Right cardiac atrium (tissue), 5 donors: Measurements from ENCODE around the gene EFCAB11. TPM values are rescaled to one million over a fixed set of nuclear protein-coding genes. Genes with fewer than 3 reads are reported as not detected.
A peak's percentile ranks its signal among the peaks of the same experiment; 100 is the strongest.

Experiments
- ATAC-seq, 2 donors: fragments of 200-7000 bp; cut with Tn5 transposase; one replicate each; pipeline versions ENCODE4 v1.8.0 to v1.9.1; 2020; ENCODE audit warnings: moderate library complexity in 2 of 2, mild to moderate bottlenecking in 1 of 2
- DNase-seq, 3 donors: peaks; one replicate each; pipeline ENCODE4 v3.0.0-alpha.2; 2020
- H3K27ac ChIP-seq: one replicate; pipeline ENCODE4 v1.5.1; 2013; ENCODE audit warnings: mild to moderate bottlenecking, low read length, control low read depth, moderate library complexity
- H3K27me3 ChIP-seq: one replicate; pipeline ENCODE4 v1.6.1; 2013; ENCODE audit not compliant: control insufficient read depth, insufficient read depth
- H3K4me1 ChIP-seq: one replicate; pipeline ENCODE4 v1.6.1; 2013; ENCODE audit warnings: low read length; ENCODE audit not compliant: control insufficient read depth, insufficient read depth
- H3K4me3 ChIP-seq: one replicate; pipeline ENCODE4 v1.5.1; 2013; ENCODE audit warnings: low read length, control low read depth
- H3K9me3 ChIP-seq: one replicate; pipeline ENCODE4 v1.6.1; 2013; ENCODE audit warnings: low read length; ENCODE audit not compliant: control insufficient read depth
- WGBS: extraction: QIAGEN DNeasy Blood & Tissue Kit; methylation state at CpG from one replicate; pipeline ENCODE4 v1.1.7; 2013; 5-methylcytosine and 5-hydroxymethylcytosine counted together
- intact Hi-C, 4 donors: fragments of 100-400 bp; cut with DNase I; formaldehyde crosslinking; loops; one replicate each; pipeline versions ENCODE4 v1.11.0 to v1.14.0; 2022 to 2023
- polyA plus RNA-seq: library from polyadenylated mRNA; stranded (reverse); fragments of 200-250 nt; gene quantifications from one replicate; pipeline ENCODE4 v1.2.3, GENCODE V29; 2013
- total RNA-seq, 4 donors: library from RNA; stranded (reverse); fragmentation: NEBNext Ultra II Directional; extraction: Animal tissue kit (Norgen Biotek cat#: 25700); gene quantifications; one replicate each; pipeline ENCODE4 v1.2.1, GENCODE V29; 2021
- donor health status: healthy with polysubstance abuse.
- donor health status: DM: no; HTN: yes; CAD: no.
- donor health status: DM: no; HTN: no; CAD: no.
- donor health status: DM: no; HTN: yes; CAD: no; lungs with severe emphysema.
- donor health status: DM: yes; HTN: yes; CAD: no.

EFCAB11 gene
- total and polyA plus RNA-seq, 5 donors, result 3.0 to 4.2 (median 4.2) TPM

GRCh38 chr14:89842837-89843236 is 111.7 kb downstream of the EFCAB11 start:
- intact Hi-C loops, result no loop called here
- Histone ChIP-seq H3K4me3 (no peak overlapping the region), H3K4me1 (no peaks in the 10 kb centered on the region), H3K27me3 (no peaks in the 10 kb centered on the region), H3K9me3 (no peaks in the 10 kb centered on the region), H3K27ac (no peak overlapping the region)
- no peak for ATAC-seq
- DNase-seq, result no peak
- 94% methylated on average over 3 of the region's 3 CpGs for WGBS

- no peak overlapping the region for H3K4me3 ChIP-seq
- no peaks in the 10 kb centered on the region for H3K9me3 ChIP-seq
- no peak for ATAC-seq
- H3K27ac ChIP-seq, result no peak overlapping the region
- no peaks in the 10 kb centered on the region for H3K27me3 ChIP-seq
- no peak for DNase-seq
- WGBS, result 94% methylated on average over 6 of the region's 6 CpGs
- H3K4me1 ChIP-seq, result no peaks in the 10 kb centered on the region
- intact Hi-C loops, result no loop called here
These were observed 112.7 kb downstream of the EFCAB11 start for GRCh38 chr14:89841851-89842250.

GRCh38 chr14:89836830-89837469 is 117.6 kb downstream of the EFCAB11 start:
- 97% methylated on average over 7 of the region's 7 CpGs for WGBS
- DNase-seq (no peak), ATAC-seq (no peak)
- Histone ChIP-seq H3K27me3 (no peaks in the 10 kb centered on the region), H3K27ac (no peak overlapping the region), H3K9me3 (no peaks in the 10 kb centered on the region), H3K4me3 (no peak overlapping the region), H3K4me1 (no peaks in the 10 kb centered on the region)
- intact Hi-C loops, result no loop called here

GRCh38 chr14:89833661-89834060 is 120.9 kb downstream of the EFCAB11 start:
- intact Hi-C loops, result no loop called here
- DNase-seq (no peak), ATAC-seq (no peak)
- Histone ChIP-seq H3K4me1 (no peaks in the 10 kb centered on the region), H3K27ac (no peak overlapping the region), H3K27me3 (no peaks in the 10 kb centered on the region), H3K9me3 (no peaks in the 10 kb centered on the region), H3K4me3 (no peak overlapping the region)

GRCh38 chr14:89833120-89833532 is 121.4 kb downstream of the EFCAB11 start:
- H3K27me3 ChIP-seq, result no peaks in the 10 kb centered on the region
- no peak overlapping the region for H3K4me3 ChIP-seq
- H3K27ac ChIP-seq, result no peak overlapping the region
- intact Hi-C loops, result no loop called here
- 78% methylated on average over 3 of the region's 3 CpGs for WGBS
- no peak for ATAC-seq
- no peaks in the 10 kb centered on the region for H3K4me1 ChIP-seq
- DNase-seq, result no peak
- no peaks in the 10 kb centered on the region for H3K9me3 ChIP-seq

- ATAC-seq (no peak), DNase-seq (no peak)
- Histone ChIP-seq H3K4me3 (no peak overlapping the region), H3K4me1 (no peaks in the 10 kb centered on the region), H3K9me3 (no peaks in the 10 kb centered on the region), H3K27ac (no peak overlapping the region), H3K27me3 (no peaks in the 10 kb centered on the region)
- 80% methylated on average over 5 of the region's 5 CpGs for WGBS
- intact Hi-C loops, result no loop called here
These were observed 125.9 kb downstream of the EFCAB11 start for GRCh38 chr14:89828471-89829165.

- Histone ChIP-seq H3K4me1 (no peaks in the 10 kb centered on the region), H3K9me3 (no peaks in the 10 kb centered on the region), H3K4me3 (no peak overlapping the region), H3K27me3 (no peaks in the 10 kb centered on the region), H3K27ac (no peak overlapping the region)
- ATAC-seq (no peak), DNase-seq (no peak)
- intact Hi-C loops, result no loop called here
- WGBS, result 52% methylated on average over 7 of the region's 7 CpGs
These were observed 127.3 kb downstream of the EFCAB11 start for GRCh38 chr14:89827265-89827664.

- H3K4me3 ChIP-seq, result no peak overlapping the region
These were observed 127.9 kb downstream of the EFCAB11 start for GRCh38 chr14:89826596-89826995.

GRCh38 chr14:89823743-89824142 is 130.8 kb downstream of the EFCAB11 start:
- Histone ChIP-seq H3K9me3 (no peaks in the 10 kb centered on the region), H3K27ac (no peak overlapping the region), H3K4me3 (no peak overlapping the region), H3K27me3 (no peaks in the 10 kb centered on the region), H3K4me1 (peaks cover 1% of the 10 kb centered on the region)
- DNase-seq (no peak), ATAC-seq (no peak)
- WGBS, result 90% methylated on average over 2 of the region's 2 CpGs
- intact Hi-C loops, result no loop called here

More at GRCh38 chr14:89826596-89826995, 127.9 kb downstream of the EFCAB11 start:
- DNase-seq, result no peak
- Histone ChIP-seq H3K27ac (no peak overlapping the region), H3K4me1 (no peaks in the 10 kb centered on the region), H3K9me3 (no peaks in the 10 kb centered on the region), H3K27me3 (no peaks in the 10 kb centered on the region)
- no peak for ATAC-seq
- 86% methylated on average over 3 of the region's 3 CpGs for WGBS
- intact Hi-C loops, result no loop called here

- H3K27me3 ChIP-seq, result no peaks in the 10 kb centered on the region
- no peak overlapping the region for H3K27ac ChIP-seq
- no peak for ATAC-seq
- no peaks in the 10 kb centered on the region for H3K4me1 ChIP-seq
- H3K9me3 ChIP-seq, result no peaks in the 10 kb centered on the region
- no peak for DNase-seq
- 88% methylated on average over 11 of the region's 11 CpGs for WGBS
- peak overlapping the region; percentile 41 for H3K4me3 ChIP-seq
- intact Hi-C loops, result no loop called here
These were observed 140.4 kb downstream of the EFCAB11 start for GRCh38 chr14:89814126-89814525.

GRCh38 chr14:89813617-89814031 is 140.9 kb downstream of the EFCAB11 start:
- no peaks in the 10 kb centered on the region for H3K4me1 ChIP-seq
- WGBS, result 33% methylated on average over 12 of the region's 12 CpGs
- ATAC-seq, result no peak
- H3K27ac ChIP-seq, result no peak overlapping the region
- no peaks in the 10 kb centered on the region for H3K27me3 ChIP-seq
- no peak for DNase-seq
- no peaks in the 10 kb centered on the region for H3K9me3 ChIP-seq
- peak overlapping the region; percentile 41 for H3K4me3 ChIP-seq
- intact Hi-C loops, result no loop called here
